ENCODE data around the gene MAP1LC3B.

The MAP1LC3B gene

DNA sequence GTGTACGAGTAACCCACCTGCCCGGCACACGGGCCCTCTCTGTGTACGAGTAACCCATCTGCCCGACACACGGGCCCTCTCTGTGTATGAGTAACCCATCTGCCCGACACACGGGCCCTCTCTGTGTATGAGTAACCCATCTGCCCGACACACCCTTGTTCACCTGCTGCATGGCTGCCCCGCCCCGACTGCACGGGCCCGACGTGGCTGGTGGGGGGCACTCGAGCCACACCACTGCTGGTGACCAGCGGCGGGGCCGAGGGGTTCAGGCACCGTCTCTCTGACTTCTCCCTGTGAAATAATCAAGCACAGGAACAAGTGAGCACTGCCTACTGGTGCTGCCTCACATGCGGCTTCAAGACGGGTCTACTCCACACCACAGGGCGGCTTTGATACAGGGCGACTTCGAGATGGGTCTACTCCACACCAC is 22.1 kb downstream of the MAP1LC3B start:
- Histone ChIP-seq H2AFZ (ENCODE audit: low read length) (no peak overlapping the region), H3F3A (ENCODE audit: low read depth) (no peaks in the 10 kb centered on the region), H3K79me2 (ENCODE audit: insufficient read depth, low read length) (no peaks in the 10 kb centered on the region), H3K9ac (ENCODE audit: low read depth, low read length, poor library complexity, severe bottlenecking) (no peak overlapping the region), H3K4me2 (ENCODE audit: low read depth, low read length, poor library complexity, severe bottlenecking) (no peak overlapping the region), H3K9me3 (ENCODE audit: insufficient read depth, low read depth, low read length) (no peaks in the 10 kb centered on the region), H3K36me3 (ENCODE audit: insufficient read depth, low read length) (no peaks in the 10 kb centered on the region), H3K9me2 (replicated peaks; ENCODE audit: low read depth, low read length) (no peaks in the 10 kb centered on the region), H3K4me1 (ENCODE audit: insufficient read depth, low read length, poor library complexity, severe bottlenecking) (no peaks in the 10 kb centered on the region), H4K20me1 (ENCODE audit: insufficient read depth, low read length, poor library complexity, severe bottlenecking) (no peaks in the 10 kb centered on the region), H3K4me3 (ENCODE audit: low read length, poor library complexity, severe bottlenecking) (no peak overlapping the region), H3K27me3 (ENCODE audit: insufficient read depth, low read length, poor library complexity, severe bottlenecking) (no peaks in the 10 kb centered on the region)
- no peak for TF ChIP-seq EZH2phosphoT487 (IDR thresholded peaks at IDR 0.05; ENCODE audit: borderline replicate concordance)
- TF ChIP-seq, protein P1, sequence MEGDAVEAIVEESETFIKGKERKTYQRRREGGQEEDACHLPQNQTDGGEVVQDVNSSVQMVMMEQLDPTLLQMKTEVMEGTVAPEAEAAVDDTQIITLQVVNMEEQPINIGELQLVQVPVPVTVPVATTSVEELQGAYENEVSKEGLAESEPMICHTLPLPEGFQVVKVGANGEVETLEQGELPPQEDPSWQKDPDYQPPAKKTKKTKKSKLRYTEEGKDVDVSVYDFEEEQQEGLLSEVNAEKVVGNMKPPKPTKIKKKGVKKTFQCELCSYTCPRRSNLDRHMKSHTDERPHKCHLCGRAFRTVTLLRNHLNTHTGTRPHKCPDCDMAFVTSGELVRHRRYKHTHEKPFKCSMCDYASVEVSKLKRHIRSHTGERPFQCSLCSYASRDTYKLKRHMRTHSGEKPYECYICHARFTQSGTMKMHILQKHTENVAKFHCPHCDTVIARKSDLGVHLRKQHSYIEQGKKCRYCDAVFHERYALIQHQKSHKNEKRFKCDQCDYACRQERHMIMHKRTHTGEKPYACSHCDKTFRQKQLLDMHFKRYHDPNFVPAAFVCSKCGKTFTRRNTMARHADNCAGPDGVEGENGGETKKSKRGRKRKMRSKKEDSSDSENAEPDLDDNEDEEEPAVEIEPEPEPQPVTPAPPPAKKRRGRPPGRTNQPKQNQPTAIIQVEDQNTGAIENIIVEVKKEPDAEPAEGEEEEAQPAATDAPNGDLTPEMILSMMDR (conservative IDR thresholded peaks at IDR 0.05; ENCODE audit: low read length), result no peak

DNA sequence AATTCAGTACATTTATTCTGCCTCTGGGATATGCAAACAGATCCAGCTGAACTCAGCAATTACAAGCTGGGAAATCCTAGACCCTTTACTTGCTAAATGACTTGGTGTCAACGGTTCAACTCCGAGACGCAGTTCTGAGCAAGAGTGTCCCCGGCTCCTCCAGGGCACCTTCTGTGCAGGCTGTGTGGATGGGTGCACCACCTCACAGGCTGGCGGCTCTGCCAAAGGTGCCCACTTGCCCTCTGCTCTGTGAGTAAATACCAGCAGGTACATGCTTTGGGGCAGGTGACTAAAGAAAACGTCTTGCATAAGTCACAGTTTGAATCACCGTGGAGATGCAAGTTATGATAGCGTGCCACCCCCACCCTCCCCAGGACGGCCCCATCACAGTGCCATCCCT is 23.3 kb downstream of the MAP1LC3B start:
- H3K27me3 ChIP-seq (ENCODE audit: insufficient read depth, low read length, poor library complexity, severe bottlenecking), result no peaks in the 10 kb centered on the region
- no peaks in the 10 kb centered on the region for H3K9me2 ChIP-seq (replicated peaks; ENCODE audit: low read depth, low read length)
- H3K36me3 ChIP-seq (ENCODE audit: insufficient read depth, low read length), result no peaks in the 10 kb centered on the region
- H3K4me3 ChIP-seq (ENCODE audit: low read length, poor library complexity, severe bottlenecking), result no peak overlapping the region
- H2AFZ ChIP-seq (ENCODE audit: low read length), result no peak overlapping the region
- H3K9ac ChIP-seq (ENCODE audit: low read depth, low read length, poor library complexity, severe bottlenecking), result no peak overlapping the region
- no peaks in the 10 kb centered on the region for H3K9me3 ChIP-seq (ENCODE audit: insufficient read depth, low read depth, low read length)
- H3K79me2 ChIP-seq (ENCODE audit: insufficient read depth, low read length), result no peaks in the 10 kb centered on the region
- H4K20me1 ChIP-seq (ENCODE audit: insufficient read depth, low read length, poor library complexity, severe bottlenecking), result no peaks in the 10 kb centered on the region
- TF ChIP-seq EZH2phosphoT487 (IDR thresholded peaks at IDR 0.05; ENCODE audit: borderline replicate concordance), result no peak
- TF ChIP-seq, protein P1 (conservative IDR thresholded peaks at IDR 0.05; ENCODE audit: low read length), result no peak
- H3K4me2 ChIP-seq (ENCODE audit: low read depth, low read length, poor library complexity, severe bottlenecking), result no peak overlapping the region
- H3K4me1 ChIP-seq (ENCODE audit: insufficient read depth, low read length, poor library complexity, severe bottlenecking), result no peaks in the 10 kb centered on the region
- no peaks in the 10 kb centered on the region for H3F3A ChIP-seq (ENCODE audit: low read depth)

DNA sequence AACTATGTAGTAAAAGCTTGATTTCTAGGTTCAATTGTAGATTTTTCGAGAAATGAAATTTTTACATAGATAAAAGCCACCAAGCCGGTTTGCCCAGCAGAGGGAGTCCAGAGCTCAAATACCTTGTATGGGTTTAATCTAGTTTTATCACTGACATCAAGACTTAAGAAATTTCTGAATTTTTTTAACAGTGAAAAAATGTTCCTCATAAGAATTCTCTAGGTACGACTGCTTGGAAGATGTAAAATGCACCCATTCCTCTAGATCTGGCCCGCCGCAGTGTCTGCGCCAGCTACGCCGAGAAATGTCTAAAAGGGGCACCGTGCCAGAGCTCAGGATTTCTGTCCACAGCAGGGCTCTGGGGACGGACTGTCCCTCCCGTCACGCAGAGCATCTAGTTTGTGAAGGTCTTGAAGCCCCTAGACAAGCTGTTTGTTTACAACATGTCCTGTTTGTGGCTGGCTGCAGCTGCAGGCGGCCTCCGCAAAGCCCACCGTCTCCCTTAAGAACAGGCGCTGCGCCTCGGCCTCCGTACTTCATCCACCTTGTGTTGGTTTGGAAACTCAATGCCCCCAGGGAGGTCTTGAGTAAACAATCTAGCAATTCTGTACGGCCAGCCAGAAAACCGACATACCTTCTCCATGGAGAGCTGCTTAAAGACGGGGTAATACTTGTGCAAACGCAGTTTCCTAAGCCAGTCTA is 24.8 kb downstream of the MAP1LC3B start:
- H3K79me2 ChIP-seq (ENCODE audit: insufficient read depth, low read length), result no peaks in the 10 kb centered on the region
- no peaks in the 10 kb centered on the region for H3K9me2 ChIP-seq (replicated peaks; ENCODE audit: low read depth, low read length)
- H3K9ac ChIP-seq (ENCODE audit: low read depth, low read length, poor library complexity, severe bottlenecking), result no peak overlapping the region
- H3K9me3 ChIP-seq (ENCODE audit: insufficient read depth, low read depth, low read length), result no peaks in the 10 kb centered on the region
- no peak overlapping the region for H3K4me2 ChIP-seq (ENCODE audit: low read depth, low read length, poor library complexity, severe bottlenecking)
- no peak overlapping the region for H2AFZ ChIP-seq (ENCODE audit: low read length)
- H3K4me3 ChIP-seq (ENCODE audit: low read length, poor library complexity, severe bottlenecking), result no peak overlapping the region
- H3F3A ChIP-seq (ENCODE audit: low read depth), result no peaks in the 10 kb centered on the region
- no peaks in the 10 kb centered on the region for H3K27me3 ChIP-seq (ENCODE audit: insufficient read depth, low read length, poor library complexity, severe bottlenecking)
- H4K20me1 ChIP-seq (ENCODE audit: insufficient read depth, low read length, poor library complexity, severe bottlenecking), result no peaks in the 10 kb centered on the region
- H3K4me1 ChIP-seq (ENCODE audit: insufficient read depth, low read length, poor library complexity, severe bottlenecking), result no peaks in the 10 kb centered on the region
- H3K36me3 ChIP-seq (ENCODE audit: insufficient read depth, low read length), result no peaks in the 10 kb centered on the region
- TF ChIP-seq EZH2phosphoT487 (IDR thresholded peaks at IDR 0.05; ENCODE audit: borderline replicate concordance), result no peak
- TF ChIP-seq, protein P1 (conservative IDR thresholded peaks at IDR 0.05; ENCODE audit: low read length), result peak; percentile 71

Data from Loucy (cell line).